ENCODE data around the gene CLEC12A.

DNA sequence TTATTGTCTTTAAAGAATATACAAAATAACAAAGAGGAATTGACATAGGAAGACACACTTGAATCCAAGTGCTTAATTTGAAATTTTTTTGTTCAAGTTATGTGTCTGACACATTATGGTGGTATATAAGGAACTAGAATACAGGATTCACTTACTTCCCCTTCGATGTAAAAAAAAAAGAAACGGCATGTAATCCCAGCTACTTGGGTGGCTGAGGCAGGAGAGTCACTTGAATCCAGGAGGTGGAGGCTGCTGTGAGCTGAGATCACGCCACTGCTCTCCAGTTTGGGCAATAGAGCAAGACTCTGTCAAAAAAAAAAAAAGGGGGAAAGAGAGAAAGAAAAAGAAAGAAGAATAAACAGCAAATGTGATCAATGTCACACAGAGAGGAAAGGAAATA, 8.9 kb downstream of the CLEC12A start:
- TF ChIP-seq CTCF (IDR thresholded peaks at IDR 0.05; ENCODE audit: low read depth, low read length) = no peak
- no peak for TF ChIP-seq EZH2phosphoT487 (IDR thresholded peaks at IDR 0.05; ENCODE audit: low read depth)
